Activated CD8-positive, alpha-beta memory T cell treated with anti-CD3 and anti-CD28 coated beads, Interleukin-2, amount 50 U/mL, for 1 hour (primary cell): ENCODE results near the gene CHMP2B.

Experiments used
- DNase-seq: peaks from one replicate; pipeline ENCODE4 v3.0.0-alpha.2; 2020; ENCODE audit errors: extremely low read depth

Gene CHMP2B, protein sequence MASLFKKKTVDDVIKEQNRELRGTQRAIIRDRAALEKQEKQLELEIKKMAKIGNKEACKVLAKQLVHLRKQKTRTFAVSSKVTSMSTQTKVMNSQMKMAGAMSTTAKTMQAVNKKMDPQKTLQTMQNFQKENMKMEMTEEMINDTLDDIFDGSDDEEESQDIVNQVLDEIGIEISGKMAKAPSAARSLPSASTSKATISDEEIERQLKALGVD

DNA sequence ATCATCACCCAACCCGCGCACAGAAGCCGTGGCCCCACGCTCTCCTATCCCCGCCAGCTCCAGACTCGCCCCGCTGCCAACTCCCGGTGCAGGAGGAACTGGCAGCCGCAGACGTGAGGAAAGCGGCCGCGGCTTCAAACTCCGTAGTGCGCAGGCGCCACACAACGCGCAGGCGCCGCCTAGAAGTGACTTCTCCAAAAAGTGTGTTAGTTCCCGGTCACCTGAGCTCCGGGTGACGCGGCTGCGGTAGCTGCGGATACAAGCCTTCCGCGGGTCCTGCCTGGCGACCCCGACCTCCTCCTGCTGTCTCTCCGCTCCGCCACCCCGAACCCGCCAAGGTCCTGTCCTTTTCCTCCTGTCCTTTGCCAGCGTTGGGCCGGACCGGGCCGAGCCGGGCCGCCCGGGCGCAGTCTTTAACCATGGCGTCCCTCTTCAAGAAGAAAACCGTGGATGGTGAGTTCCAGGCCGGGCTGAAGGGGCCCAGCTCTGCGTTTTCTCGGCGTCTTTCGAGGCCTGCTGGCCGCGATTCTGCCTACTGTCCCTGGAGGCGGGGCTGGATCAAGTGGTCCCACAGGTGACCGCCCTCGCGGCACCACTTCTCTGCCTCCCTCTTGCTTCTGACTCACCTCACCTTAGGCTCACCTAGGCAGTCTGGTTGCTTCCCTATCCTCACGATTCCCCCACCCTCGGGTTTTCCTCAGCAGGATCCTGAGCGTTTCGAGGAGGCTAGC, at the start of gene CHMP2B:
CHMP2B (plus strand) TSS at position 206 of the 731 bp plus-strand sequence; CDS start at position 420, 214 bp downstream.
- DNase-seq: peak; percentile 67

DNA sequence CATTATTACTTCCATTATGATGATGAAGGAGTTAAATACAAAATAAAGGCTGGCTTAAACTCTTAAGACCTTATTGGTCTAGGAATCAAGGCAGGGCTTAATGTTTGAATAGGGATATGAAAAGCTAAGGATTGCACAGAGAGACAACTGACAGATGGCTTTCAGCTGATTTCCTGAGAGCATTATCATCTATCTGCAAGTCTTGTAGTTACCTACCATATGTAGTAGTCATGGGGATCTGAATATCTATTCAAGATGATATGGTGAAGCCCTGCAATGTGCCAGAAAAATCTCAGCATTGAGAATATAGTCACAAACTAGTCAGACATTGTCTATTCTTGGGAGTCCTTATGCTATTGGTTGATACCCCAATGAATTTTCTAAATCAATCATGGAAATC, 47.5 kb upstream of the CHMP2B start:
- no peak for DNase-seq

DNA sequence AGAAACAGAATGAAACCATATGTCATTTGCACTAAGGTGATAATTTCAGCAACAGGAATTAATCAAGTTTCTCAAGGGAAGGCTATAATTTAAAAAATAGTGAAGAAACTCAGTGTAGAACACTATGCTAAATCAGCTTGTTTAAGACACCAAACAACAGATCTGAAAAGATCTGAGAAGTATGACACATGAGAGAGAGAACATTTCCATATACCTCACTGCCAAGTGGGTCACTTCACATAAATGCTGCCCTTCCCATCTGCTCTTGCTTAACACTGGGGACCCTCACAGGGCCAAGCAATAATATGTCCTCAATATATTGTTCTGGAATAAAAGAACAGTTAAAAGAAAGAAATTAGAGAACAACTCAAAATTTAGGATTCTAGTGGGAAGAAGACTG, 45.6 kb upstream of the CHMP2B start:
- DNase-seq: no peak

DNA sequence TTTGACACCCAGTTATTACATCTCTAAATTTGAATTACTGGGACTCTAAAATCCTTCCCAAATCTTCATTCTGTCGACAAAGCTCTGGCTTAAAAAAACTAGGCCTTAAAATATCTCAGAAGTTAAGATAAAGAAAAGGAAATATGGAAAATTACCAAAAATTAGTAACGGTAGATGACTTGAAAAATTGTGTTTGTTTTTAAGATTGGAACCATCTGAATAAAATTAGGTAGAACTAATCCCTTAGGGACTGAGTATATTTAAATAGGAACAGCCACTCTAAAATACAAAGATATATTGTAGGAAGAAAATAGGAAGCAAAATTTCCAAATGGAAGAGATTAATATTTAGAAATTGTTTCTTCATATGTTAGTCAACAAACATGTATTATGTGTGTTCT, 45.1 kb upstream of the CHMP2B start:
- DNase-seq: no peak

DNA sequence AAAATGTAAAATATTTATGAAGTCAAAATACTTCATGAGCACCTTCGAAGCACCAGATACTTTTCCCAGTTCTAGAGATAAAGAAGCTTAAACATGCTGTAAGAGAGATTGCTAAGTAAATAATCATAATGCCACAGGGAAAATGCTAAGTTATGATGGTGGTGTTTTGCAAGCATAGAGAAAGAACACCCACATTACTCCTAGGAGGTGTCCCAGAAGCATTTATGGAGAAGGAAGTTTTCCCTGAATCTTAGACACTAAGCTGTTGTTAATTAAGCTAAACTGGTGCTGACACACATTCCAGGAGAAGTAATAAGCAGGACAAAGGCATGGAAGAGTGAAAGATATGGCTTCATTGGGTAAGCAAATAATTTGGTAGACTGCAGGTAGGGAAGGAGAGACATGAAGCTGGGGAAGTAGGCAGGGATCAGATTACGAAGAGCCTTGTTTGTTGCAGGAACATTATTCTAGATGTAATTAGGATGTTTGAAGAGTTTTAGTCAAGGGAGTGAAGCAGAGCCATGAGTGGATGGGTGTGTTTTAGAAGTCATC, 40.4 kb upstream of the CHMP2B start:
- DNase-seq: no peak

DNA sequence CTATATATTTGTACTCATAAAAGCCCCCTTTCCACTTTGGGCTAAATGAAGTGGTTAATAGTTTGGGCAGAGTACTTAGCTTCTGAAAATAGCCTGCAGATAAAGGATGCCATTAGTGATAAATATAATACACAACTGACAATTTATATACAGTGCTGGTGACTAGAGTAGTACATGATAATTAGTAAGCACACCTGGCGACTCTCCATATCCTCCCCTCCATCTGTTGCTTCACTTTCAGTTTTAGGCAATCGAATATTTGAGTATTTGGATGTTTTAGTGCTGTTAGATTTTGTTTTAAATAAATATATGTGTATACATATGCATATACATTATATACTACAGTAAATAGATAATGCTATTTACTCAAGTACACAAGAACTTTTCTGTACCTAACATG, 35.9 kb upstream of the CHMP2B start:
- DNase-seq: no peak

DNA sequence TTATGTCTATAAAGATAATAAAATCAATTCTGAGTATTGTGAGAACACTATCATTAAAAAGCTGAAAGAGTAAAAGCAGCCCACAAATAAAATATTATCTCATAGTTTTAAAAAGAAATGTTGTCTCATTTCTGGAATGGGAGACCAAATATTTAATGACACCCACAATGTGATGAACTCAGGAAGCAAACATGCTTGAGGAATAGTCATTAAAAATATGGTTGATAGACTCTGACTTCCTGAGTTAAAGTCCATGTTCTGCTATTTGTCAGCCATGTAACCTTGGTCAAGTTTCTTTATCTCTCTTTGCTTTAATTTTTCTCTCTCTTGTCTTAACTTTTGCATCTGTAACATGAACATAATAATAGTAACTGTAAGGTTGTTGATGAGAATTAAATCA, 35.5 kb upstream of the CHMP2B start:
- no peak for DNase-seq

DNA sequence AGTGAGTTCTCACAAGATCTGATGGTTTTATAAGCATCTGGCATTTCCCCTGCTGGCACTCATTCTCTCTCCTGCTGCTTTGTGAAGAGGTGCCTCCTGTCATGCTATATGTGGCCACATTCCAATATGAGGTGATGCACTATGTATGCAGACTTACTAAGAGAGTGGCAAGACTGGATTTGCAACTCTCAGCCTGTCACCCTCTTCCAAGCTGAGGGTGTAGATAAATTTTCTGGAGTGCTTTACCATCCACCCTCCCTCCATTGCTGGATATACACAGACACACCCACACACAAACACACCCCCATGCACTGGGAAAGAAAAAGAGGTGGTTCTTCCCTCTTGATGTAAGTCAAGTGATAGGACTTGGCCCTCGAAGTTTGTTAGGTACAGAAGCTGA, 30.2 kb upstream of the CHMP2B start:
- DNase-seq: no peak

DNA sequence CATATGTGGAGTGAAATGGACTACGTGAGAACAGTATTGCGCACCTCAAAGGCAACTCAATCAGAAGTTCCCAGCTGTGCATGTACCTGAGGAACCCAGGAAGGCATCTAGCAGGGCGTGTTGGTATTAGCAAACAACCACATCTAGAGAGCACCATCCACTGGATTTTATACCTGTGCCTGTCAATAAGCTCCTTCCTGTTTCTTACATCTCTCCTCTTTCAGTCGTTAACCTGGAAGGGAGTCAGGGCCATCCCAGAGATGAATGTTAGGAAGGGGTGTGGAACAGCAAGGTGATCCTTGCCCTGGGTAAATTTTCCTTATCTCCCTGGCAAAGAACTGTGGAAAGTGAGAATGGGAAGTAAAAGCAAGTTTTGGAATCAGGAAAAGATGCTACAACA, 29.6 kb upstream of the CHMP2B start:
- DNase-seq: no peak

DNA sequence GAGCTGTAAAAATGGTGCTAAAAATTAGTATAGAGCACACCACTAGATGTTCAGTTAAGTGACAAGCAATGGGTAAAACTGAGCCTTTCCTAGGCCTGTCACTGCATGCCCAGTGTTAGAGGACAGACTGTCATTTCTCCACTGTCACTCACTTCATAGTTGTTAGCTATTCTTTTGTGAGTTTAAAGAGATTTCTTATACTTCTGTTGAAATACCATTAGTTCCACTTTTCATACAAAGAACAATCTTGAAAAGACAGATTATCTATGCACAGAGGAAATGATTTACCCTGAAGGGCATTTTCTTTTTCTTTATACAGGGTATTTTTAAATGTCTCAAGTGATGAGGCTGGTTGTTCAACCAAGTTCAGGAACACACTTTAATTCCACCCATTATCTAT, 28.3 kb upstream of the CHMP2B start:
- no peak for DNase-seq

DNA sequence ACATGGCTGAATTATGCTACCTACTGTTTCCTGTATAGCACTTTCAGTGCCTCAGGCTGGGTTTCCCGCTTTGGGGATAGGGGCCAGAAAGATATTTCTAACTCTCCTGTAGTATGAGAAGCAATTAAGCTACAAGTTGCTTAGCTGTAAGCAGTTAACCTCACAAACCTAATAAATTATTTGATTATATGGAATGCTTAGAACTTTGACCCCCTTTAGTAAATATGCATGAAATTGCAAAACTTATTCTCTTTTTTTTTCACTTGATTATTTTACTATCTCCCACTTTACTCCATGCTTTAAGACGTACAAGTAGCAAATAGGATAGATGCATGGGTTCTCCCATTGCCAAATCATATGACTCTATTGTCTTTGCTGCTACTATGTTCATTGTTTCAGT, 27.5 kb upstream of the CHMP2B start:
- DNase-seq: no peak

DNA sequence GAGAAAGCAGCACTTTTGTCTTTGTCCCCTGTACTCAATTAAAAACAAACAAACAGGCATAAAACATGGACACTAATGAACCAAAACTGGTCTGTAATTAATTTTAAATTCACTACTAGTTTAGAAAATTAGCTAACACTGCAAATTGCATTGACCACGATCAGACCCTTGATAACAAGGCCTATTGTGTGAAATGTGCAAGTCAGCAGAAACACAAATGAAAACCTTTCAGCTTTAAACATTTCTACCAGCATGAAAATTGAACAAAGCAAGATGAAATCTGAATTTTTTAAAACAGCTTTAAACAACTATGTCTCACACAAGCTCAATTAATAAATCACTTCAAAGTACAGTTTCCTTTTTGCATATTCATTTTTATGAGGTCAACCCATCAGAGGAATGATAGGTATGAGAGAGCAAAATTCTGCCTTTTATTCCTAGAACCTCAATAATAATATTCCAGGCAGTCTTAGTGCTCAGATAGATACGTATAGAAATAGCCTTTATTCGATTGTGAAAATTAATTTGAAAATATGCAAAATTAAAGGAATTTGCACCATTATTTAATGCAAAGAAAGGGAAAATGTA, 27.0 kb upstream of the CHMP2B start:
- DNase-seq: no peak

DNA sequence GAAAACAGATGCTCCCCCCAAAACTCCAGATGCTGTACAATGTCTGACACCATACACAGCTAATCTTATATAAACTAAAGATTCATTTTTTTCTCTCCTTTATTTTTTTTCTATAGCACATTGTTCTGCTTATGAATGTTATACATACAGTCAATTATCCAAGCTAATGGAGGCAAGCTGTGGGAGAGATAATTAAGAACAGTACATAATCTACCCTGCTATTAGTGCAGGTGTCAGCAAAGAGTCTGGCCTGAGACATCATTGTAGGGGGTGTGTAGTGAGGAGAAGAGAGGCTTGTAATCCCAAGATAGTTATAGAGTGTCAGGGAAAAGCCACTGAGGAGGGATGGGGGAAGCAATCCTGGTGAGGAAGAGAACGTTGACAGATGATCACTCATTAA, 25.4 kb upstream of the CHMP2B start:
- no peak for DNase-seq

DNA sequence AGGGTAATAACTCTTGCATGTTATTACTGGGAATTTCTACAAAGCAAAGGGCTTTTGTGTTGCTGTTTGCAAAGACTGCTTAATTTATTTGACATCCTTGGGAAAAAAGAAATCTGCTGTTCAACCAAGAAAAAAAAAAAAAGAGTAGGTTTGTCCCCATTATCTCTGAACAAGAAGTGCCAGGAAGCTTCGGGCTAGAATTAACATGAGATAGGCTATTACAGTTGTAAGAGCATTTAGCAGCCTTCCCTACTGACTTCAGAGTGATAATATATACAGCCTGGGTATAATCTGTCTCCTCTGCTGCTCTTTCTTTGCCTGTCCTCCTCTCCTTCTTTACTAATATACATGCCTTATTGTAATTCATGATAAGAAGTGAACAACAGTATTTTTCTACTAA, 23.3 kb upstream of the CHMP2B start:
- no peak for DNase-seq

DNA sequence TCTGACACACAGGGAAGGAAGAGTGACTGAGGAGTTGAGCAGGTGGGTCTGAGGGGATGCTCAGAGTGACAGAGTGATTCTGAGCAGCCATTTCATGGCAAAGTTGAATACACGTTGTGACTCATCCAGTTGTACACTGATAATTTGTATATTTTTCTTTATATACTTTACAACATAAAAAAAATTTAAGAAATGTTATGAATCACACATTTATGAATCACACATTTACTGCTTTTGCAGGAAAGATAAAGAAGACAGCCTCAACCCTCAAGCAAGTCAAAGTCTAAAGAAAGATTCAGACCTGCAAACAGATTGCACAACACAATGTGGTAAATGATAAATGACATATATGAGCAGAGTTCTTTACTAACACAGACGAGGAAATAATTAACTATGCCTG, 21.0 kb upstream of the CHMP2B start:
- no peak for DNase-seq

DNA sequence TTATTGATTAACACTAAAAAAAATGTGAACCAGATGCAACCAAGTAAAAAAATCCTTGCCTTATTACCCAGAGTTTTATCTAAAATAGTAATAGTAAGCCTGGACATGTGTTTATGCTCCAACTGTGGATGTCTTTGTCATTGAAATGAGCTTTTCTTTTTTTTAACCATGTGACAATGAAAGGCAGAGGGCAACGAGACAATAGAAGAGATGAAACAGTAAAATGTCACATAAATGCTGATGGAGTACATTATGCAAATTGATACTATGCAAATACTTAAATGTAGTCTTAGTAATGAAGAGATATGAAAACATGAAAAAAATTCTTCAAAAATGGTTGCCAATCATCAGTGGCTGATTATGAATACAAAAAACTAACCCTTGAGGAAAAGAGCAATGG, 20.5 kb upstream of the CHMP2B start:
- DNase-seq: no peak

DNA sequence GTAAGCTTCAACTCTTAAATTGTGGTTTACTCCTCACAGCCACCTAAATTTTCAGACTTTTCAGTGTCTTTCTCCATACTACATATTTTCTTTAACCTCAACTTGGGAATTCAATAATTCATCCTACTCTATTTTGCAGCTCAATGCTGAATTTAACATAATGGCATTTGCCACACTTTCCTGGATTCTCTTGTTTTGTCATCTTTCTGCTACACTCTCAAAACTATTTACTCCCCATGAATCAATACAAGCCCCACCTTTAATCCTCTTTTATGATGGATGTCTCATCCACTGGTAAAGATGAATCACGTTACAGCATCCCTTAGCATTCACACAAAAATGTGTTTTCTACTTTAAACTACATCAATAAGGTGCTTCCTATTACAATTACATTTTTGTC, 19.6 kb upstream of the CHMP2B start:
- DNase-seq: no peak

DNA sequence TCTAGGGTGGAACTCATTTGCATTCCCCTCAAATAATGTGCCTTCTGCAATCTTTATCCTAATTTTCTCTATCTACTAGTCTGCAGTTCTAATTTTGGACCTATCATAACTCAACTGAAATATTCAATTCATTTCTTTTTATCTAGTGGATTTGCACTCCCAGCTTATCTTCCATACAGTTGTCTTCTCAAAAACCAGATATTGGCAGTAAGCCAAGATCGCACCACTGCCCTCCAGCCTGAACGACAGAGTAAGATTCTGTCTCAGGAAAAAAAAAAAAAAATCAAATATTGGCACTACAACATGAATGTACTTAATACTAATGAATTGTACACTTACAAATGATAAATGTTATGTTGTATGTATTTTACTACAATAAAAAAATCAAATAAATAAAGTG, 18.0 kb upstream of the CHMP2B start:
- DNase-seq: no peak

DNA sequence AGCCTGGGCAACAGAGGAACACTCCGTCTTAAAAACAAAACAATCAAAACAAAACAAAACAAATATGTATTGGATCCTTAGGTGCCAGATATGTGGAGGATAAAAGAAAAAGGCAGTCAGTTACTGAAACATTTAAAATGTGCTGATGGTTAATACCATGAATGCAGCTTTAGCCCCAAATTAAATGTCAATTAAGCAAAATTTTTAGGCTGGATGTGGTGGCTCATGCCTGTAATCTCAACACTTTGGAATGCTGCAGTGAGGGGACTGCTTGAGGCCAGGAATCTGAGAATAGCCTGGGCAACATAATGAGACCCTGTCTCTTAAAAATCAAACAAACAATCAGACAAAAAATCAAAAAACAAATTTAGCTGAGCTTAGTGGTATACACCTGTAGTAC, 8.5 kb upstream of the CHMP2B start:
- DNase-seq: no peak

DNA sequence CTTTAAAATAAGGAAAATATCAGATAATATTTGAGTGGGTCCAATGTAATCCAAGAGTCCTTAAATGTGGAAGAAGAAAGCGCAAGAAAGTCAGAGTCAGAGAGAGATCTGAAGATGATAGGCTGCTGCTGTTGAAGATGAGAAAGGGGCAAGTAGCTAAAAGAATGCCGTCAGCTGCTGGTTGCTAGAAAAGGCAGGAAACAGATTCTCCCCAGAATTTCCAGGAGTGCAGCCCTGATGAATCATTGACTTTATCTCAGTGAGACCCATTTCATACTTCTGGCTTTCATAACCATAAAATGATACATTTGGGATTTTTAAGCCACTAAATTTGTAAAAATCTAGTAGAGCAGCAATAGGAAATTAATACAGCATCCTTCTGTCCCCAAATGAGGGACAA, 7.5 kb upstream of the CHMP2B start:
- DNase-seq: no peak

DNA sequence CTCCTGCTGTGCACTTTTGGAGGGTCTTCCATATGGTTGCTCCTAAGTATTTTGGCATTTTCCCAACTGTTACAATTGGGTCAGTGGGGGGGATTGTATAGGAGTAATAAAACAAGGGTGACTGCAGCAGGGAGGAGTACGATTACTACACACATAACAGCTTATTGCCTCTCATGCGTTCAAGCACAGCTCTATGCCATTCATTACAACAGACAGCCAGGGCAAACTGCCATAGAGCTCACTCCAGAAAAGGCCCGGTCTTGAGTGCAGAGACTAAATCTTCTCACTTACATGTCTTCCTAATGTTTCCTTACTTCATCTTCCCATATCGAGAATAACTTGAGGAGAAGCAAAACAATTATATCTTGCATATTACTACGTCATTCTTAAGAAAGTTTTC, 1.4 kb upstream of the CHMP2B start:
- DNase-seq: no peak

DNA sequence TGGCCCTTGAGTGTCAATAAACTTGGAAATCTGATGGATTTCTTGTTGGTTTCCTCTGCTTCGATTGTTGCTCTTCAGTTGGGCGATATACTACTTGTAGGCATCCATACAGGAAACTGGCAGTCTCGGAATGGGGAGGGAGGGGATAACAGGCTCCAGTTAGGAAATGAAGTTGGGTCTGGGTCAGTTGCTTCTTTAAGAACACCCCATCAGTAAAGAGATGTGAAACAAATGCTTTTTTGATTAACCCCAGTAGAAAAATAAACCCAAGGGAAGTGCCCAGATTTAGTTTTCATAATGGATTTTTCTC, 681 bp downstream of the CHMP2B start:
- no peak for DNase-seq

DNA sequence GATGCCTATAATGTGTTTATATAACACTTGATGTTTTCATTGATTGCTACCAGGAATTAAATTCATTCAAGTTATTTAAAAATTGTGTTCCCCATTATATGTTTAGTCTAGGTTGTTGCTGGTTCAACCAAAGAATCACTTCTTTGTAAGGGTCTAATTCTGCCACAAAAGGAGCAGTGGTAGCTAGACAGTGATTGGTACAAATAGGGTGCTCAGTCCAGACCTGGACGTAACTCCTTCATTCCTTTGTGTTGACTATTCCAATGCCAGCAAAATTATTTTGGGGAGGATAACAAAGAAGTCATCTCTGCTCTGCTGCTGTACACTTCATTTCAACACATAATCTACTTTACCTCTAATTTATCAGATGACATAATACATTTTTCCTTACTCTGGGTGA, 1.2 kb downstream of the CHMP2B start:
- no peak for DNase-seq
